HG03378 (cell line): ENCODE measurements around the gene MPV17L2.
"Not testable (repeated sequence)": the region's sequence is repeated elsewhere in the genome, so short reads cannot be mapped to it uniquely, and the experiment has no call there.

Source experiments
- ATAC-seq: cut with Tn5 transposase; IDR thresholded peaks from one replicate; pipeline ENCODE4 v1.9.1; 2021; ENCODE audit warnings: mild to moderate bottlenecking, moderate library complexity; ENCODE audit not compliant: unreplicated experiment

The MPV17L2 gene

DNA sequence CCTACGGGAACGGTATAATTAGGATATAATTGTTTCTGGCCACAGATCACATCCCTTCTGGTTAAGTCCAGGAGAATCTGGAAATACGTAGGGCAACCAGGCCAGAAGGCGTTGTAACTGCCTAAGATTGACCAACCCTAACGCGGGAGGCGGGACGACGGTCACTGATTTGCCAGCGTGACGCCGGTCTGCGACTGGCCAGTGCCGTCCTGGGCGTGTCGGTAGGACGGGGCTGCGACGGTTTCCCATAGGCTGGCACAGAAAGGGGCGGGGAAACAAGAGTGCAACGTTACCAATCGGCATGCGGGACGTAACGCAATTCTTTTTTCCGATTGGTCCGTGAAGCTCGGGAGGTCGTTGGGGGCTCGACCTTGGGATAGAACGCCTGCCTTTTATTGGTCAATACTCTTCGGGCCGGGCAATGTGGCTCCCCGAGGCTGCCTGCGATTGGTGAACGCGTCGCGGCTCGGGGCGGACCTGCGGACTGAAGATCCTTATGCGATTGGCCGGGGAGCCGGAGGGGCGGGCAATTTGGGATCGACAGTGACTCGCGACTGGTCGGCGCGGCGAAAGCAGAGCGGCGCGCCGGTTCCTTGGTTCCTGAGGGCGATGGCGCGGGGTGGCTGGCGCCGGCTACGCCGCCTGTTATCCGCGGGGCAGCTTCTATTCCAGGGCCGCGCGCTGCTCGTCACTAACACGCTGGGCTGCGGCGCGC, at the start of gene MPV17L2:
TSS of gene MPV17L2 (plus strand) at position 546 of the 715 bp plus-strand sequence. CDS start at position 610, 64 bp downstream.
- ATAC-seq: peak; percentile 78

DNA sequence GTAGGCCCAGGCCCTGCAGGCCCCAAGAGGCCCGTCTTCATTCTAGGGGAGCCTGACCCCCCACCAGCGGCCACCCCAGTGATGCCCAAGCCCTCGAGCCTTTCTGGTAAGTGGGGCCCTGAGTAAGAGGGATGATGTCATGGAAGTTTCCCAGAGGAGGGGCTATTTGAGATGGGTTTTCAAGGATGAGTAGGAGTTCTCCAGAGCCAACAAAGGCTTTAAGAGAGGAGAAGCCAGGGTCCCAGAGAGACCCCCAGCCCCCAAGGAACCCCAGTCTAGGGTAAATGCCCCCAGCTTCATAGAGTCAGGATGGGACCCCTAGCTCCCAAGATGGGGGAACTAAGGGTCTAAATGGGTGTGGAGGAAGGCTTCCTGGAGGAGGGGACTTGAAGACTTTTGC, 49.1 kb upstream of the MPV17L2 start:
- no peak for ATAC-seq

DNA sequence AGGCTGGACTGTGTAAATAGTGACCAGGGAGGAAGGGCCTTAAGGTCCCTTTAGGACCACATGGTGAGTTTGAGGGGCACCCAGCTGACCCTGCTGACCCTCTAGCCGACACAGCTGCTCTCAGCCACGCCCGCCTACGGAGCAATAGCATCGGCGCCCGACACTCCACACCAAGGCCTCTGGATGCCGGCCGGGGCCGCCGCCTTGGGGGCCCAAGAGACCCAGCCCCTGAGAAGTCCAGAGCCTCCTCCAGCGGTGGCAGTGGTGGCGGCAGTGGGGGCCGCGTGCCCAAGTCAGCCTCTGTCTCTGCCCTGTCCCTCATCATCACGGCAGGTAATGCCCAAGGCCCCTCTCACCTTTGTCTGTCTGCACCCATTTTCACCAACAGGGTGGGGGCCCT, 48.7 kb upstream of the MPV17L2 start:
- ATAC-seq: no peak

DNA sequence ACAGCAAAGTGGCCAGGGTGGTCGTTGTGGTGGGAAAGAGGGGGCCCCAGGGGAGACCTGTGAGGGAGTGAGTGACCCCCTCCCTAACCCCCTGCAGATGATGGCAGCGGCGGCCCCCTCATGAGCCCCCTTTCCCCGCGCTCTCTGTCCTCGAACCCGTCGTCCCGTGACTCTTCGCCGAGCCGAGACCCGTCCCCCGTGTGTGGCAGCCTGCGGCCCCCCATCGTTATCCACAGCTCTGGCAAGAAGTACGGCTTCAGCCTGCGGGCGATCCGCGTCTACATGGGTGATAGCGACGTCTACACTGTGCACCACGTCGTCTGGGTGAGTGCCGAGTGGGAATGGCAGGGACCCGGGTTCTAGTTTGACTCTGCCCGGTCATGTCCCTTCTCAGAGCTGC, 48.1 kb upstream of the MPV17L2 start:
- no peak for ATAC-seq

DNA sequence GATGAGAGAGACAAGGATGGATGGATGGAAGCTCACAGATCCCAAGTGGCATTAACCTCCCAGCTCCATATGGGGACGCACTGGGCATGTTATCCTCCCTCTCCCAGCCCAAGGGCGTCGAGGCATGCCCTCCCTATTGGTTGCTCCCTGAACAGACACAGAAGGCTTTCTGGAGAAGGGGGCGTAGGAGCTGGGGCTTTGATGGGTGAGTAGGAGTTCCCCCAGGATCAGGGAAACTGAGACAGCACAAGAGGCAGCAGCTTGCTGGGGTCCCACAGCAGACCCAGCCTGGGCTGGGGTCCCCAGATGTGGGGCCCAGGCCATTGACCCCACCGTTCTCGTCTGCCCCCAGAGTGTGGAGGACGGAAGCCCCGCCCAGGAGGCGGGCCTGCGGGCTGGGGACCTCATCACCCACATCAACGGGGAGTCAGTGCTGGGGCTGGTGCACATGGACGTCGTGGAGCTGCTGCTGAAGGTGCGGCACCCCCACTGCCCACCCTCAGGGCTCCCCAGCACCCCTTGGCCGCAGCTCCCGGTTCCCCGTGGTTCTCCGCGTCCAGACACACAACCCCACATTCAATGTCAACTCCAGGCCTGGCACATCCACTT, 47.5 kb upstream of the MPV17L2 start:
- no peak for ATAC-seq

DNA sequence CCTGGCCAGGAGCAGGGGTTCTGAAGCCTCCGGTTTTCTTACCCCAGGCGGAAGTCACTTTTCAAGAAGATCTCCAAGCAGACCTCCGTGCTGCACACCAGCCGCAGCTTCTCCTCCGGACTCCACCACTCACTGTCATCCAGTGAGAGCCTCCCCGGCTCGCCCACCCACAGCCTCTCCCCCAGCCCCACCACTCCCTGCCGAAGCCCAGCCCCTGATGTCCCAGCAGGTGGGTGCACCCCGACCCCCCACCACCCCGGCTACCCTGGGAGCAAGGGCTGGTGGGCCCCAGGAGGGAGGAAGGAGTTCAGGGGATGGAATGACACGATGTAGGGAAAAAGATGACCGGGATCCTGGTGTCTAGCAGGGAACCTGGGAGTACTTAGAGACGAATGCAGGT, 45.6 kb upstream of the MPV17L2 start:
- no peak for ATAC-seq

DNA sequence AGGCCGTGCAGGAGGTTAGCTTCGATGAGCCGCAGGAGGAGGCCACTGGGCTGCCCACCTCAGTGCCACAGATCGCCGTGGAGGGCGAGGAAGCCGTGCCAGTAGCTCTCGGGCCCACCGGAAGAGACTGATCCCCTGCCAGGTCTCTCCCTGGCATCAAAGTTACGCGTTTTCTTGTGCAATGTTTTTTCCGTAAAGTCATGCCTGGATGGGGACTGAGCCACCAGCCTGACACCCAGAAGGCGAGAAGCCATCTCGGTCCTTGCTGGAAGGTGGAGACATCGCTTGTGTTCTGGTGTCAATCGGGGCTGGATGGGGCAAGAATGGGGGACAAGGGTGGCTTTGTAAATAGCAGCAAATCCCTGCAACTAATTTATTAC, 43.4 kb upstream of the MPV17L2 start:
- ATAC-seq: no peak

DNA sequence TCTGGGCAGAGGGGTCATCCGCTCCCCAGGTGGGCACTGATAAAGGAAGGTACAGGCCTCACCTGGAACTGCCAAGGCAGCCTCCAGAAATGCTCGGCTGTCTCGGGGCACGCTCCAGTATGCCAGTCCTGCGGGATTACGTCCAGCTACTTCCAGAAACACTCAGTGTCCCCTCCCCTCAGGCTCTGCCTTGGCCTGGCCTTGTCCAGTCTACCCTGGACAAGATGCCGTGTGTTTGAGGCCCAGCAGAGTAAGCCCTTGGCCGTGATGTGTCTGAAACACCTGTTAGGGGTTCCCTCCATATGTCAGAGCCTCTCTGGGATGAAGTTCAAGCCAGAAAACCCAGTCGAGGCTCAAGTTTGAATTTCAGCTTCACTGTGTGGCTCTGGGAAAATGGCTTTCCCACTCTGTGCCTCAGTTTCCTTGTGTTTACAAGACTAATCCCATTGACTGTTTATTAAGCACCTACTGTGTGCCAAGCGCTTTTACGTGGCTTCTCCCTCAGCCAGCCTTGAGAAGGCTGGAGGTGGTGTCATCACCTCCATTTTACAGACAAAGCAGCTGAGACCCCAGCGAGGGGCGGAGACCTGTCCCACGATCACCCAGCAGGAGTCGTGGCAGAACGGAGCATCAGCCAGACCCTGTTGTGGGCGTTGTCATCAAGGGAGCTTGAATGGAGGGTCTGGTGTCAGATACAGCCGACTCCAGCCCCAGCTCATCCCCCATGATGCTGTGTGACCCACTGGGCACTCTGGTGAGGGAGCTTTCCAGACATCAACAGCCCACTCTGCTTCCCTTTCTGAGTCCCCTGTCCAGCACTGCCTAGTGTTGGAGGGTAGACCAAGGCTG, 42.0 kb upstream of the MPV17L2 start:
- no peak for ATAC-seq

DNA sequence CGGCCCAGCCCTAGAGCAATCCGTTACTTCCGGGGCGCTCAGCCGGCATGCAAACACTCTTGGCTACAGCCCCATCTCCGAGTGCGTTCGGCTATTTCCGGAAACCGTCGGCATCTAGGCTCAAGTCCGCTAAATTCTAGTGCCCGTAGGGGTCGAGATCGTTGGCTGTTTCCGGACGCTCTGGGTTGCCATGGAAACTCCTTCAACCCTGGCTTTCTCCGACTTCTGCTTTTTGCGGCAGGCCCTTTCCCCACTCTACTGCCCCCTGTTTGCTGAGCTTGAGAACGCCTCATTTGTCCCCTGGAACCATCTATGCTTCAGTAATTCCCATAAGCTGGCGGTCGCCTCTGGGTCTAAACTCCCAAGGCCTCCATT, 40.6 kb upstream of the MPV17L2 start:
- peak; percentile 73 for ATAC-seq

DNA sequence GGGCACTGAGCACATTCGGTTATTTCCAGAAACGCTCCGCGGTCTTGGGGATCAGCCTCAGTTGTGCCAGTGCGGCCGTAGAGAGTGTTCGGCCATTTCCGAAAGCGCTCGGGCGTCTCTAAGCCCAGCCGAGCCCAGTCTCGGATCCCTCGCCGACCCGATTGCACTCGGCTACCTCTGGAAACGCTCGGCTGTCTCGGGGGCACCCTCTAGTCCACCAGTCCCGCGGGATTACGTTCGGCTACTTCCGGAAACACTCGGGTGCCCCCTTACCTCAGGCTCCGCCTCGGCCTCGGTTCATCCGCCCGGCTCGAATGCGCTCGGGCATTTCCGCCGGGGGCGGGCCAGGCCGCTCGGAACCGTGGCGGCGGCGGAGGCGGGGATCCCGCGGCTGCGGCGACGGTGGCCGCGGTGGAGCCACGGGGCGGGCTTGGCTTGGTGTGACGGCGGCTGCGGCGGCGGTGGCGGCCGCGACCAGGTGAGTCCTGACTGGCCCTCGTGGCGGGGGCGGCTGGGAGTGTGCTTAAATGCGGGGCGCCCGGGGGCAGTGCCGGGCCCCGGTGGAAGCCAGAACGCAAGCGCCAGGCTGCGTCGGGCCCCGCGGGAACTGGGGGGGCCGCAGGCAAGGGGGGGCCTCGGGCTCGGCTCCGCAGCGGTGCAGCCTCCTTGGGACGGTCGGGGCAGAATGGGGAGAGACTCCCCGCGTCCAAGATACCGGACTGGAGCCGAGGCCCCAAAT, 40.0 kb upstream of the MPV17L2 start, which contains the start of gene PIK3R2:
TSS of gene PIK3R2 (plus strand) at position 347 of the 739 bp plus-strand sequence. CDS start 2,717 bp downstream, outside the sequence.
- ATAC-seq: peak; percentile 60

DNA sequence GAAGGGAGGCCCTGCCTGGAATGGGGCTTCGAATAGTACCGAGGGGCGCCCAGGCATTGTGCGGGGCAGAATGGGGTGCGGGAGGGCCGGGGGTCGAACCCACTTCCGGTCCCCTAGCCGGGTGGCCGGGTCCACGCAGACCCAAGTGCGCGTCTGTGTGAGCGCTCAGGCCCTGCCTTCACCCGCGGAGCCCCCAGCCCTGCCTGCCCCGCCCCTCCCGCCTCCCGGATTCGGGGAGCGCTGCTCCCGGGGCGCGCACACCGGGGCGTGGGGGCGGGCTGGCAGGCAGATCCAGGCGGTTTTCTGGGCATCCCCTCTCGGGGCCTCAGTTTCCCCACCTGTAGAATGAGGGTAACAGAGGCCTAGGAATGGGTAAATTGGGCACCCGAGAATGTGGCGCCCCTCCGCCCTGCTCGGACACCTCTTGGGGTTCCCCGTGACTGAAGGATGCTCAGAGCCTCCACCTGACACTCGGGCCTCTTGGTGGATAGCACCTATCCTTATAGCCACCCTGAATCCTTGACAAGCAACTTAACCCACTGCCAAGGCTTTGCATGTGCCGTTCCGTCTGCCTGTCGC, 39.4 kb upstream of the MPV17L2 start:
- ATAC-seq: no peak

DNA sequence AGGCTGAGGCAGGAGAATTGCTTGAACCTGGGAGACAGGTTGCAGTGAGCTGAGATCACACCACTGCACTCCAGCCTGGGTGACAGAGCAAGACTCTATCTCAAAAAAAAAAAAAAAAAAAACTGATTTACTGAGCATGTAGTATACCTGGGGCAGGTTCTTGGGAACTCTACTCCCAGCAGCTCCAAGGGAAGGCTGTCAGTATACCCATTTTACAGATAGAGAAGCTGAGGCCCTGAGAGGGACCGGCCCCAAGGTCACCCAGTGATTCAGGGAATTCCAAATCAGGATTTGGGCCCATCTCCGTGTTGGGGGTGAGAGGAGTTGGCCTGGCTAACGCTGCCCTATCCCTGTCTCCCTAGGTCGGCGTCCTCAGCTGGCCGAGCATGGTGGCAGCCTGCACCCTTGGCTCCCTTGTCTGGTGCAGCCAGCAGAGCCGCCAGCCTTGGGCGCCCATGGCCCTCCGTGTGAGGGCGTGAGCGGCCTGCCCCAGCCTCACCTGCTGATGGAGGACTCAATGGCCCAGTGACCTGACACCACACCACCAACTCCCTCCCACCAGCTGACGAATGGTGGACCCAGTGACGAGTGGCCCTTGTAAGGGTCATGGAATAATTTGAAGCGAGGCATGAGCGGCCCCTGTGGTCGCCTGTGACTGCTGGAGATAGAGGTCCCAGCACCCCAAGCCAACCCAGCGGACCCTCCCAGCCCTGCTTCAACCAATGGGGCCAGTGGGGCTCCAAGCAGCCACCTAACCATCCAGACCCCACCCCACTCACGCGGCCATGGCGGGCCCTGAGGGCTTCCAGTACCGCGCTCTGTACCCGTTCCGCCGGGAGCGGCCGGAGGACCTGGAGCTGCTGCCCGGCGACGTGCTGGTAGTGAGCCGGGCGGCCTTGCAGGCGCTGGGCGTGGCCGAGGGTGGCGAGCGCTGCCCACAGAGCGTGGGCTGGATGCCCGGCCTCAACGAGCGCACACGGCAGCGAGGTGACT, 37.6 kb upstream of the MPV17L2 start:
- no peak for ATAC-seq

DNA sequence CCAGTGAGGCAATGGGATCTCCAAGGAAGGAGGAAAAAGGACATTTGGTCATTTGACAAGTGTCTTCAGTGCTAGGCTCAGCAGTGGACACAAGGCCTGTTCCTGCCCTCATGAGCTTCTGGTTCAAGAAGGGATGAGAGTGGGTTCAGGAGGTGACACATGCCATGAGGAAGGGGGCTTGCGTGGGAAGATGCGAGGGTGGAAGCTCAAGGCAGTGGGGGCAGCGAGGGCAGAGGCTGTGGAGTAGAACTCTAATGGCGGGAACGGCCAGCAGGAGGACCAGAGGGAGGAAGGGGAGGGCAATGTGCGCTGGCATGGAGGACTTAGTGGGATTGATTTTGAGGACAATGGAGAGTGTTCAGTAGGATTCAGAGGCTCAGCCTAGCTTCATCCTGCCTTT, 36.8 kb upstream of the MPV17L2 start:
- ATAC-seq: no peak

DNA sequence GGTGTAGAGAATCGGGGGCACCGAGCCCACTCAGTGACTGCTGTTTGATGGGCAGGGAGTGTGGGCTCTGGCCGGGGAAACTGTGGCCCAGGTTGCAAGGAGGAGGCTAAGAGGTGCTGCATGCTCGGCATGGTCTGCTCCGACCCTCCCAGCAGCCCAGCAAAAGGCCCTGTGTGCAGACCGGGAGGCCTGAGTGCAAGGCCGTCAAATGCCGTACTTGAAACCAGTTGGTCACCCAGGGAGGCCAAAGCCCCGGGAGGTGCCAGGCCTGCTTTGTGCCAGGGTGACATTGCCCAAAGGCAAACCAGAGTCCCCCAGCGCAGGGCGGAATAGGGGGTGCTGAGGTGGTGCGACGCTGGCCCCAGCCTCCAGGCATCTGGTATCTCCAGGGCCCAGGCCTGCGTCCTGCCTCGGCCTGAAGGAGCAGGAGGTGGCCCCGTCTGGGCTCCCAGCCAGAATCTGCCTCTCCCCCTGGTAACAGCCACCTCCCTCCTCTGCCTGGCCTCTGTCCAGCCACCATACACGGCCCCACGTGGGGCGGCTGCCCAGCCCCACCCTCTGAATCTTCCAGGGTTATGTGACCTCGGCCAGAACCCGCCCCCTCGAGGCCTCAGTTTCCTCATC, 36.1 kb upstream of the MPV17L2 start:
- no peak for ATAC-seq

DNA sequence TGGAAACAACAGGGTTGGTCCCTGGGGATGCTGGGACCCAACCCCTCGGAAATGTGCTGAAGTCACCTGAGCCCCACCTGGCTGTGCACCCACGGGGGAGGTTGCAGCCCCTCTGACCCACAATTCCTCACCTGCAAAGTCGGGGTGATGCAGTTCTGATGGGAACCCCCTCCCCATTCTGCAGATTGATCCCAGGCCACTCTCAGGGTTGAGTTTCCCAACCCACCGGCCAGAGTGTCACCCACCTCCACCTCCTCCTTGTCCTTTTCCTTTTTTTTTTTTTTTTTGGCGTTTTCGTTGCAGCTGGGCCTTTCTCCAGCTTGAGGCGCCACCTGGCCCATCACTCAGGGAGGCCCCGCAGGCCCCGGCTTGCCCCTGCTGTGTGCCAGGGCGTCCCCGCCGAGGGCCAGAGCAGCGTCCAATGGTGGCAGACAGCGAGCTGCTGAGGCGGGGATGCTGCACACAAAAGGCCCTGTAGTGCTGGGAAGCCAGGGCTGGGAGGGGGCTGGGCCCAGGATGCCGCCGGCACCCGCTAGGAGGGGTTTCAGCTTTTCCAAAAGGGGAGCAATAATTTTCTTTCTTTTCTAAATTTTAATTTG, 35.5 kb upstream of the MPV17L2 start:
- ATAC-seq: no peak

DNA sequence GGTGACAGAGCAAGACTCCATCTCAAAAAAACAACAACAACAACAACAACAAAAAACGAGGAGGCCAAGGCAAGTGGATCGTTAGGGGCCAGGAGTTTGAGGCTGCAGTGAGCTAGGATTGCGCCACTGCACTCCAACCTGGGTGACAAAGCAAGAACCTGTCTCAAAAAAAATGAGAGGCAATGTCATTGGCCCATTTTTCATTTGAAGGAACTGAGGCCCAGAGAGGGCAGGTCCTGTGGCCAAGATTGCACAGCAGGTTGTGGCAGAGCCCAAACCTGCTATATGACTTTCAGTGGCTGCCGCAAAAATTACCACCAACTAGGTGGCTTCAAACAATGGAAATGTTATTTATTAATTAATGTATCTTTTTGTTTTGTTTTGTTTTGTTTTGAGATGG, 34.6 kb upstream of the MPV17L2 start:
- ATAC-seq: no peak

DNA sequence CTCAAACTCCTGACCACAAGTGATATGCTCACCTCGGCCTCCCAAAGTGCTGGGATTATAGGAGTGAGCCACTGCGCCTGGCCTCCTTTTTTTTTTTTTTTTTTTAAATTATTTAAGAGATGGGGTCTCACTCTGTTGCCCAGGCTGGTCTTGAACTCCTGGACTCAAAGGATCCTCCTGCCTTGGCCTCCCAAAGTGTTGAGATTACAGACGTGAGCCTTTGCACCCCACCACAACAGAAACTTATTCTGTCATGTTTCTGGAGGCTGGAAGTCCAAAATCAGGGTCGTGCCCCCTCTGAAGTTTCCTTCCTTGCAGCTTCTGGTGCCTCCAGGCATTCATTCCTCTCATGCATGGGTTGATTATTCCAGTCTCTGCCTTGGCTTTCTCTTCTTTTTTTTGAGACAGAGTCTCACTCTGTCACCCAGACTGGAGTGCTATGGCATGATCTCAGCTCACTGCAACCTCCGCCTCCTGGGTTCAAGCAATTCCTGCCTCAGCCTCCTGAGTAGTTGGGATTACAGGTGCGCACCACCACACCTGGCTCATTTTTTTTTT, 33.9 kb upstream of the MPV17L2 start:
- not testable (repeated sequence) for ATAC-seq

DNA sequence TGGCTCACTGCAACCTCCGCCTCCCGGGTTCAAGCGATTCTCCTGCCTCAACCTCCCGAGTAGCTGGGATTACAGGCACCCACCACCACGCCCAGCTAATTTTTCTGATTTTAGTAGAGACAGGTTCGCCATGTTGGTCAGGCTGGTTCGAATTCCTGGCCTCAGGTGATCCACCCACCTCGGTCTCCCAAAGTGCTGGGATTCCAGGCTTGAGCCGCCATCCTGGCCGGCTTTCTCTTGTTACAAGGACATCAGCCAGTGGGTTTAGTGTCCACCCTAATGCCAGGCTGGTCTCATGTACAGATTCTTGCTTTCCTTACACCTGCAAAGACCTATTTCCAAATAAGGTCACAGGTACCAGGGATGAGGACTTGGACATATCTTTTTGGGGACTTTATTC, 33.2 kb upstream of the MPV17L2 start:
- ATAC-seq: no peak
